Psoas muscle (tissue), 8 donors: Measurements from ENCODE around the gene APEH. TPM values are rescaled to one million over a fixed set of nuclear protein-coding genes. Genes with fewer than 3 reads are reported as not detected.
"Not testable (repeated sequence)": the region's sequence is repeated elsewhere in the genome, so short reads cannot be mapped to it uniquely, and the experiment has no call there.

Experiments used
- ATAC-seq, 4 donors: fragments of 200-7000 bp; cut with Tn5 transposase; one replicate each; pipeline ENCODE4 v1.9.1; 2020; ENCODE audit warnings: moderate library complexity in 3 of 4, mild to moderate bottlenecking in 2 of 4
- DNase-seq, 2 donors: peaks; one replicate each; pipeline ENCODE4 v3.0.0-alpha.2; 2020
- H3K27ac ChIP-seq: fragments of 200-600 bp; one replicate; pipeline ENCODE4 v1.8.0; 2022
- H3K27me3 ChIP-seq, 3 donors: fragments of 200-600 bp in 1 of 3; one replicate each; pipeline versions ENCODE4 v1.6.1 to v1.8.0; 2013 to 2022; ENCODE audit warnings: low read length in 2 of 3, mild to moderate bottlenecking in 2 of 3, moderate library complexity in 1 of 3; ENCODE audit not compliant: insufficient read depth in 3 of 3
- H3K36me3 ChIP-seq, 2 donors: fragments of 200-600 bp in 1 of 2; one replicate each; pipeline versions ENCODE4 v1.6.1 to v1.8.0; 2013 to 2022; ENCODE audit warnings: low read depth in 1 of 2, mild to moderate bottlenecking in 1 of 2, moderate library complexity in 1 of 2; ENCODE audit not compliant: insufficient read depth in 1 of 2
- H3K4me1 ChIP-seq: fragments of 200-600 bp; one replicate; pipeline ENCODE4 v1.8.0; 2022
- H3K4me3 ChIP-seq: fragments of 200-600 bp; one replicate; pipeline ENCODE4 v1.8.0; 2022; ENCODE audit warnings: mild to moderate bottlenecking
- H3K9me3 ChIP-seq: fragments of 200-600 bp; one replicate; pipeline ENCODE4 v1.8.0; 2022
- CTCF ChIP-seq: fragments of 200-600 bp; IDR thresholded peaks from one replicate; pipeline ENCODE4 v1.8.0; 2022; ENCODE audit warnings: antibody characterized with exemption
- WGBS, 3 donors: extraction: QIAGEN DNeasy Blood & Tissue Kit; methylation state at CpG; one replicate each; pipeline versions ENCODE4 v1.1.6 to v1.1.7; 2013; 5-methylcytosine and 5-hydroxymethylcytosine counted together
- intact Hi-C, 2 donors: fragments of 100-400 bp; cut with DNase I; formaldehyde crosslinking; loops; one replicate each; pipeline versions ENCODE4 v1.11.0 to v1.14.2; 2022
- polyA plus RNA-seq, 3 donors: library from polyadenylated mRNA; stranded (reverse); fragments of 200-250 nt; gene quantifications; one replicate each; pipeline ENCODE4 v1.2.3, GENCODE V29; 2013
- total RNA-seq, 4 donors: library from RNA; stranded (reverse); fragmentation: NEBNext Ultra II Directional in 2 of 4; extraction: Animal tissue kit (Norgen Biotek cat#: 25700) in 2 of 4; gene quantifications; one replicate each; pipeline versions ENCODE4 v1.2.1 to v1.2.4, GENCODE V29; 2021 to 2023
- donor health status: healthy with polysubstance abuse.
- donor health status: DM: no; HTN: no; CAD: no; lungs with moderate emphysema.
- donor health status: Bipolar disorder and iron deficiency.
- donor health status: healthy.
- donor health status: DM: yes; HTN: yes; CAD: no.
- donor health status: DM: no; HTN: no; CAD: no.
- donor health status: DM: no; HTN: no; CAD: no.
- donor health status: DM: yes; HTN: yes; CAD: no.

The APEH gene
- total and polyA plus RNA-seq, 7 donors, result 70.8 to 189 (median 115) TPM

DNA sequence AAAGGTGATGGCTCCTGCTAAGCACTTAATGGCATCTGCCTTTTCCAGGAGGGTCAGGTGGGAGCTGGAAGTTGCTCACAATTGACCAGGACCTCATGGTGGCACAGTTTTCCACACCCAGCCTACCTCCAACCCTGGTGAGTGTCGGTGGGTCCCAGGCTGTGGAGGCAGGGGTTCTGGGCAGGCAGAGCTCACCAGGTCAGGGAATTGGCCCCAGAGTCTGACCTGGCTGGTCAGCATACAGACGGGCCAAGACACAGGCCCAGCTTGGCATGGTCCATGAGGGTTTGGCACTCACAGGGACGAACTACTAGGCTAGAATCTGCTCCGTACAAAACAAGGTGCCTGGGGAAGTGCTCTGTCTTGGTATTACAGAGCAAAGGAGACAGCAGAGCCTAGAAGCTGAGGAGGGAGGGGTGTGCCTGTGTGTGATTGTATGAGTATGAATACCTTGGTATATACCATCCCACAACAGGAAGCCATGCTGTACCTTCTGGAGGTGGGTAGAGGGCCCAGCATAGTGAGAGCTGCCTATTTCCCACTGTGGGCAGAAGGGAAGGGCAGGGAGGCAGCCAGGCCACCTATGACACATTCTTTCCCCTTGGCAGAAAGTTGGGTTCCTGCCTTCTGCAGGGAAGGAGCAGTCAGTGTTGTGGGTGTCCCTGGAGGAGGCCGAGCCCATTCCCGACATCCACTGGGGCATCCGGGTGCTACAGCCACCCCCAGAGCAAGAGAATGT, 6.5 kb downstream of the APEH start:
- no peaks in the 10 kb centered on the region for H3K27me3 ChIP-seq
- TF ChIP-seq CTCF, result no peak
- DNase-seq, result no peak
- intact Hi-C loops, result no loop called here
- ATAC-seq, result no peak
- 65 to 67% (median 66%) methylated on average over 7 of the region's 7 CpGs for WGBS, 3 donors
- no peak overlapping the region for H3K27ac ChIP-seq
- H3K4me3 ChIP-seq, result no peak overlapping the region
- H3K9me3 ChIP-seq, result no peaks in the 10 kb centered on the region
- H3K4me1 ChIP-seq, result peaks cover 5% of the 10 kb centered on the region
- peaks cover 24 to 90% of the 10 kb centered on the region in 2 donors for H3K36me3 ChIP-seq

DNA sequence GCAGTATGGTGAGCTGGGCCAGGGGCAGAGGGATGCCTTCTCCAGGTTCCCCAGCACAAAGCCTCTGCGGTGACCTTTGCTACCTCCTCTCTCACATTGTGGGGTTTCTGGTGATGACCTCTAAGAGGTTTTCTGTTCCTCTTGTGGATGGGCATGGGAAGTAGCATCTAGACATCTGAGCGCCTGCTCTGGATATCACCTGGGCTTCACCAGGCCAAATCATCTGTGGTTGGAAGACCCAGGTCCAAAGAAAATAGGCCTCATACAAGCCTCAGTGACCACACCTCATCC, 7.0 kb downstream of the APEH start:
- peaks cover 4% of the 10 kb centered on the region for H3K4me1 ChIP-seq
- H3K27ac ChIP-seq, result no peak overlapping the region
- no peak overlapping the region for H3K4me3 ChIP-seq
- intact Hi-C loops, result no loop called here
- peaks cover 21 to 84% of the 10 kb centered on the region in 2 donors for H3K36me3 ChIP-seq
- no peaks in the 10 kb centered on the region for H3K9me3 ChIP-seq
- ATAC-seq (no peak), DNase-seq (no peak)
- TF ChIP-seq CTCF, result no peak
- WGBS, 3 donors, result 91 to 98% (median 98%) methylated on average over 2 of the region's 2 CpGs
- H3K27me3 ChIP-seq, result no peaks in the 10 kb centered on the region

GRCh38 chr3:49681543-49681942, 7.4 kb downstream of the APEH start:
- H3K4me1 ChIP-seq, result no peaks in the 10 kb centered on the region
- H3K36me3 ChIP-seq, result peaks cover 17 to 81% of the 10 kb centered on the region in 2 donors
- intact Hi-C loops, result no loop called here
- no peak for ATAC-seq
- WGBS, 3 donors, result 66 to 85% (median 68%) methylated on average over 4 of the region's 4 CpGs
- H3K27ac ChIP-seq, result no peak overlapping the region
- DNase-seq, result no peak
- TF ChIP-seq CTCF, result no peak
- no peak overlapping the region for H3K4me3 ChIP-seq
- H3K9me3 ChIP-seq, result no peaks in the 10 kb centered on the region
- H3K27me3 ChIP-seq, result no peaks in the 10 kb centered on the region

GRCh38 chr3:49683162-49683561, 9.0 kb downstream of the APEH start:
- H3K4me3 ChIP-seq, result no peak overlapping the region
- DNase-seq, result no peak
- TF ChIP-seq CTCF, result no peak
- H3K36me3 ChIP-seq, result peaks cover 16 to 65% of the 10 kb centered on the region in 2 donors
- 74 to 88% (median 79%) methylated on average over 6 of the region's 6 CpGs for WGBS, 3 donors
- no peaks in the 10 kb centered on the region for H3K9me3 ChIP-seq
- intact Hi-C loops, result no loop called here
- no peak overlapping the region for H3K27ac ChIP-seq
- ATAC-seq, result no peak
- H3K27me3 ChIP-seq, result no peaks in the 10 kb centered on the region
- H3K4me1 ChIP-seq, result peaks cover 3% of the 10 kb centered on the region

DNA sequence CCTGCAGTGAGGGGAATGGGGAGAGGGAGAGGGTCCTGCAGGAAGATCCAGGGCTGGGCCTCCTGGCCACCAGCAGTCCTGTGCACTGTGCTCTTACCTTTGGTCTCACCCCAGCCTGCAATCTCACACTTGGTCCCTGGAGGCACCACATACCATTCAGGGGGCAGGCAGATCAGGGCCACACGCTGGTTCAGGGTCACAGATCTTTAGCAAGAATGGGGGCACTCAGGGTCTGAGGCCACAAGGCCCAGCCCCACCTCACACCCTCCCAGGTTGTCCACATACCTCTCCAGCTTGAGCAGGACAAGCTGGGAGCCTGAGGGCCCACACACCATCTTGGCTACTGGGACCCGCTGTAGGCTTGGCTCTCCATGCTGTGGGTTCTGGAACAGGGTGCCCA, 10.3 kb downstream of the APEH start:
- DNase-seq, H3K4me3 ChIP-seq, H3K9me3 ChIP-seq, ATAC-seq, H3K27ac ChIP-seq, H3K27me3 ChIP-seq, intact Hi-C loops: not testable (repeated sequence)
- 91 to 93% (median 92%) methylated on average over 2 of the region's 2 CpGs for WGBS, 3 donors
- H3K4me1 ChIP-seq, result peaks cover 12% of the 10 kb centered on the region
- H3K36me3 ChIP-seq, result peaks cover 14 to 52% of the 10 kb centered on the region in 2 donors

- H3K27ac ChIP-seq, DNase-seq, ATAC-seq, H3K4me3 ChIP-seq, H3K27me3 ChIP-seq, intact Hi-C loops, H3K9me3 ChIP-seq: not testable (repeated sequence)
- Histone ChIP-seq H3K4me1 (peaks cover 12% of the 10 kb centered on the region), H3K36me3 (peaks cover 11 to 45% of the 10 kb centered on the region in 2 donors)
- 86 to 90% (median 89%) methylated on average over 10 of the region's 10 CpGs for WGBS, 3 donors
Observed at GRCh38 chr3:49685103-49685502, 11.0 kb downstream of the APEH start.

DNA sequence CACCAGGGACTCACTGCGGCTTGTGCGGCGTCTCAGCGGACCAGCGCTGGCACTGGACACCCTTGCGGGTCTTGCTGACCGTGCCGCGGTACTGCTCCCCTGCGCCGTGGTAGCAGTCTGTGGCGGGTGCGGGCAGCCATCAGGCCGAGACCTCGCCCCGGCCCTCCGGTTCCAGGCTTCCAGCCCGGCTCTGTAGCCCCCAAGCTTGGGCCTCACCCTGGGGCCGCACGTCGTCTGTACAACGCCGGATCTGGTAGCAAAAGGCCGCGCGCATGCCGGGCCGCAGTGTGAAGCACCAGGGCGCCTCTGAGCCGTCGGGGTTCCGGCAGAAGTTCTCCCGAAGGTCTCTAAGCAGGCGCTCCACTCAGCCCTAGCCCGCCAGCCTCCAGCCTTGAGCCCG, 11.7 kb downstream of the APEH start:
- not testable (repeated sequence) for H3K27me3 ChIP-seq, H3K4me3 ChIP-seq

GRCh38 chr3:49686346-49686745, 12.2 kb downstream of the APEH start:
- WGBS, 3 donors, result 6 to 9% (median 7%) methylated on average over 21 to 25 of the region's 29 CpGs
- peaks cover 20% of the 10 kb centered on the region for H3K4me1 ChIP-seq
- intact Hi-C loops, result not testable (repeated sequence)

More for the DNA sequence above, 11.7 kb downstream of the APEH start:
- Histone ChIP-seq H3K36me3 (peaks cover 6 to 38% of the 10 kb centered on the region in 2 donors), H3K4me1 (peaks cover 15% of the 10 kb centered on the region)
- intact Hi-C loops, ATAC-seq, DNase-seq, H3K9me3 ChIP-seq, H3K27ac ChIP-seq: not testable (repeated sequence)
- WGBS, 3 donors, result 30 to 44% (median 33%) methylated on average over 29 to 35 of the region's 36 CpGs

More at GRCh38 chr3:49686346-49686745, 12.2 kb downstream of the APEH start:
- peak in 2 of 4 donors; percentile 2 to 8 for ATAC-seq
- H3K27ac ChIP-seq, H3K9me3 ChIP-seq, H3K27me3 ChIP-seq, DNase-seq: not testable (repeated sequence)
- H3K4me3 ChIP-seq, result peak overlapping the region; percentile 52
- peaks cover 6 to 33% of the 10 kb centered on the region in 2 donors for H3K36me3 ChIP-seq
